Hepatic stellate cell (primary cell): ENCODE data around the gene KRT40.
A peak's percentile ranks its signal among the peaks of the same experiment; 100 is the strongest.

Experiments
- DNase-seq: peaks from one replicate; pipeline ENCODE4 v3.0.0; 2011; ENCODE audit warnings: low spot score

Gene KRT40

DNA sequence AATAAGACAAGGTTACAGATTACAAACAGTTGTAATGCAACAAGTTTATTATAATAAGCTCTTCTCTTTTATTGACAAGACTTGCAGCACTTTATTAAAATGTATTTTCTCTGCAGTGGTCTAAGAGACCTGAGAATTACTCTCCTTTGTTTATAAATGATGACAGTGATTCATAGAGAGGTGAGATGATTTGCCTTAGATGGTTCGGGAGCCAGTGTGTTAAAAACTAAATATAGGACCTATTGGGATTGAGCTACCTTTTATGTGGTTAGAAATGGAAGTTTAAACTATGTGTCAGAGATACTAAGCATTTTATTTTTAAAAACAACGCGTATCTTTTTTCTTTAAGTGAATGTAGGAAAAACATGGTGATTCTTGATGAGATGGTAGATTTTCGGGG lies 12.7 kb upstream of the KRT40 start:
- no peak for DNase-seq

DNA sequence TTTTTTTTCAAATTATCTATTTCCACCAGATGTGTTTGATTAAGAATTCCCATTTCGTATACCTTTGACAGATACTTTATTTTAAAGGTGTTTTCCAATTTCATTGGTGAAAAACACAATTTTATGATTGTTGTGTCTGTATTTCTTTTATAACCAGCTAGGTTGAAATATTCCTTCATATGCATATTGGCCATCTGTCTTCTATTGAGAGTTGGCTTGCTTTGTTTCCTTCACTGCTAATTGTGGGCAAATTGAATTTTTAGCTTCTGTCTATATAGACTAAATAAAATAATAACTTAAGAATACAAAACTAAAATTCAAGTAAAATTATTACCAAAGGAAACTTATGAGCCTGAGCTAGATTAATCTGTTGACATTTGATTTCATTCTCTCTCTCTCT lies 11.0 kb upstream of the KRT40 start:
- no peak for DNase-seq

DNA sequence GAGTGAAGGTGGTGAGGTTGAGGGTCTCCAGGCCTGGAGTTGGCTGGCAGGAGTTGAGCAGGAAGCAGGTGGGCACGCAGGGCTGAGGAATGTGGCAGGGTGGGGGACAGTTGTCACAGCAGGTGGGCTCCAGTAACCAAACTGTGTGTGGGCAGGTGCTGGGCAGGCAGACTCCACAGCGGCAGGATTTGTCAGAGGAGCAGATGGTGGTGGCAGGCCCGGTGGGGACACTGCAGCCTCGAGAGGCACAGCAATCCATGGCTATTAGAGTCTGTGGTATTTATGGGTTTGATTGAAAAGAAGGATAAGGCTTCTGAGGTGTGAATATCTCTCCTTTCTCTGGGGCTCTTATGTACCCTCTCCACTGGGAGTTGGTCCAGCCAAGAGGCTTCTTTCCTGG lies 9.7 kb upstream of the KRT40 start, which contains the start of gene KRTAP3-3:
TSS of gene KRTAP3-3 (minus strand) at position 326 of the 400 bp plus-strand sequence. CDS start at position 259, 67 bp downstream.
- DNase-seq: no peak

DNA sequence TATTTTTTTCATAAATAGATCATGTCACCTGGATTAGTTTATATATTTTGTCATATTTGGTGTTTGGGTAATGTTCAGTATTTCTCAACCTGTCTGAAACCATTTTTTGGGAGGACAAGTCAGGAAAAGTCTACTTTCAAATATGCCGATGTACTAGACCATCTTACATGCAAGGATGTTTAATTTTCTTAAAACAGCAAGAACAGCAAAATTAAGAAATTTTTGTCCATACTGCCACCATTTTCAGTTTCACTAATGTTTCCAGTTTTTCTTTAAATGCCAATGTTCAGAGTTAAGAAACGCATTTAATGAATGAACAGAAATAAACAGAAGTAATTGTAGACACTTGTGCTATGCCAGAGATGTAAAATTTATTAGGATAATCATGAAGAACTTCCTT lies 9.0 kb upstream of the KRT40 start:
- no peak for DNase-seq

DNA sequence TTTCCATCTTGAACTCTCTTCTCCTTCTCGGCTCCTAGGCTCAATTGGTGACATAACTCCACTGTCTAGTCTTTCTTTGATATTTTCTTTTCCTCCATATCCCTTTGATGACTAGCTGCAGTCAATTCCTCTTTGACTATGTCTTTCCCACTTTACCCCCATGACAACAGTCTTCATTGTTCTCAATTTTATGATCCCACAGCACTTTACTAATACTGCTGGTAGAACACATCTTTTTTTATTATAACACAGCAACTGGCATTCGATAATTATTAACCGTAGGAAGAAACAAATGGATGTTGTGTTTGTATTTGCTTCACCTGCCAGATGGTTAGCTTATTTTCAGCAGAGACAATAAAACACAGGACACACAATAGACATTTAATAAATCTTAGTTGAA lies 8.5 kb upstream of the KRT40 start:
- DNase-seq: no peak

DNA sequence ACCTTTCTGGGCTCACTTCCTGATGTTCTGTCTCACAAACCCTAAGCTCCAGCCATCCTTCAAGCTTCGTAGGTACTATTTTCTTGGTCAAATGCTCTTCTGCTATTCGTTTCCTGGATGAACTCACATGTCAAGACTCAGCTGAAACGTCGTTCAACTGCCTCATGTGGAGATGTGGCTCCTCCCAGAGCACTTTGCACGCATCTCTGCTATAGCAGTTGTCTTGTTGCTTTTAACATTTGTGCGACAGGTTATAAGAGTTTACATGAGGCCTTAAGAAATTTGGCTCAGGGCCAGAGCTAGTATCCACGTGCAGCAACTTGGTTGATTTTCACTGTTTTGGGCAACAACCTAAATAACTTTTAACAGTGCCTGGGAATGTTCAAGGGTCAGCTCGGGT lies 2.8 kb upstream of the KRT40 start:
- DNase-seq: no peak

DNA sequence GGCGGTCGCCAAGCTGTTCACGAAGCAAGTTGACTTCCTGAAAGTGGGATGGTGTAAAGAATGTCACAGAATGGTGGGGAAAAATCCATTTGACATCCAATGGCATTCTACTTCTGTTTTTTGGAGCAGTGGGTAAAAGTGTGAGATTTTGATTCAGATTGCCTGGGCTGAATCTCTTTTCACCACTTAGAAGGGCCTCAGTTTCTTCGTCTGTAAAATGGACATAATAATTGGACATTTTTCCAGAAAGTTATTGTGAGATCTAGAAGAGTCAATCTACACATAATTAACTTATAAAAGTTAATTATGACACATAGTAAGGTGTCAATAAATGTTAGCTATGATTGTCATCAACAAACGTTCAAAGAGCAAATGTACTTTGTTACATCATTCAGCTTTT lies 3.0 kb downstream of the KRT40 start:
- DNase-seq: no peak

DNA sequence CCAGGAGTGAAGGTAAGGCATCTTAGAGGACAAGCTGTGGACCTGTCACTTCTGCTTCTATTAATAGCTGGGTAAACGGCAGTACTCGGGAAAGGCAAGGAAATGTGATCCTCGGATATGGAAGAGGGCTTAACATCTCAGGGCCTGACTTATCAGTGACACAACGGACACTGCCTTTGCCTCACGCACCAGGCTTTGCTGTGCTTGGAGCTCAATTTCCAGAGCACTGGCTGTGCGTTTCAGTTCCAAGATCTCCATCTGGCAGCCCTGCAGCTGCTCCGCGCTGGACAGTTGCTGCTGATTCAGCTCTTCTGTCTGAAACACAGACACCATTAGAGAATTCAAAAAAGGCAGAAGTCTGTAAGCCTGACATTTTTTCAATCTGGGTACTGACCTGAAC lies 3.5 kb downstream of the KRT40 start:
- peak; percentile 38 for DNase-seq

DNA sequence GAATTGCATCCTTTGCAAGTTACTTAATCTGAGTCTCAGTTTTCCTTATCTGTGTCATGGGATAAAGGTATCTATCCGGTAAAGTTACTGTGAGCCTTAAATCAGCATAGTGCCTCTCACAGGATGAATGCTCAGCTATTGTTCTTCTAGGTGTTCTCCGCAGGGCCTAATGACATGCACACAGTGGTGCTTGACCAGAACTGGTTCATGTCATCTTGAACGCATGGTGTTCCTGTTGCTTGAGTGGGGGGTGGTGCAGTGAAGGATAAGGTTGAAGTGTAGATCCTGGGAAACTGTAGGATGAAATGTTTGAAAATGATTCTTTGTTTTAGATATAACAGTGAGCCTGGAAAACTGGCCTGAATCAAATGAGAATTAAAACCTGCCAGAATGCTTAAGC lies 4.0 kb downstream of the KRT40 start:
- no peak for DNase-seq

DNA sequence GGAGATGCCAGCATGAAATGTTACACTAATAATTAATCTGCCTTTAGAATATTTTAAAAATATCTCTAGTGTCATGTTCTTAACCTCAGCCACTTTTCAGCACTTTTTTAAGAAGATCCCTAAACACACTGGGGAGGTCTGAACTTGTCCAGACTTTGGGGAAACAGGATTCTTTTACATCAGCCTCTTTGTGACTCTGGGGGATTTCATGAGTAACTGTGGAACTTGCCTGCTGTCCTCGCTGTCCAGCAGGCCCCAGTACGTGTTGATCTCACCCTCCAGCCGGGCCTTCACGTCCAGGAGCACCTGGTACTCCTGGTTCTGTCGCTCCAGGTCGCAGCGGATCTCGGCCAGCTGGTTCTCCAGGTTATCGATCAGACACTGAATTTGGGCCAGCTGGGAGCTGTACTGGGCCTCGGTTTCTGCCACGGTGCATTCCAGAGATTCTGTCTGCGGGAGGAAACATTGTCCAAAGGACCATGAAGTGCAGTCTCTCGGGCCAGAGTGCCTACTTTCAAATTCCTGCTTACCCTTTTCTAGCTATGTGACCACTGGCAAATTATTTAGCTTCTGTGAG lies 5.5 kb downstream of the KRT40 start:
- DNase-seq: no peak

DNA sequence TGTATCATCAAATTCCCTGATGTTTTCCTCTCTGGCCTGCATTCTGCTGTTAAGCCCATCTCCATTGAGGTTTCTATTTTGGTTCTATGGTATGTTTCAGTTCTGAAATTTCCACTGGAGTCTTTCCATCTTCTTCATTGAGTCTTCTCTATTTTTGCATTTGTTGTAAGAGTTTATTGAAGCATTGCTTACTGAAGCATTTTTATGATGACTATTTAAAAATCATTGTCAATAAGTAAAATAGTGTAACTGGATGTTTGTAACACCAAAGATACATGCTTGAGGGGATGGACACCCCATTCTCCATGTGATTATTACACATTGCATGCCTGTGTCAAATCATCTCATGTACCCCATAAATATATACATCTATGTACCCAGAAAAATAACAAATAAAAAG lies 8.6 kb downstream of the KRT40 start:
- no peak for DNase-seq

DNA sequence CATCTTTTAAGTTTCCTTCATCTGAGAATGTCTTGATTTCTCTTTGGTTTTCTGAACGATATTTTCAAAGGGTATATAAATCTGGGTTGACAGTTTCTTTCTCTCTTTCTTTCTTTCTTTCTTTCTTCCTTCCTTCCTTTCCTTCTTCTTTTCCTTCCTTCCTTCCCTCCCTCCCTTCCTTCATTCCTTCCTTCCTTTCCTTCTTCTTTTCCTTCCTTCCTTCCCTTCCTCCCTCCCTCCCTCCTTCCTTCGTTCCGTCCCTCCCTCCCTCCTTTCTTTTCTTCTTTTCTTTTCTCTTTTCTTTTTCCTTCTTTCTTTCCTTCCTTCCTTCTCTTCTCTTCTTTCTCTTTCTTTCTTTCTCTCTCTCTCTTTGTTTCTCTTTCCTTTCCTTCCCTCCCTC lies 9.8 kb downstream of the KRT40 start:
- DNase-seq: no peak

DNA sequence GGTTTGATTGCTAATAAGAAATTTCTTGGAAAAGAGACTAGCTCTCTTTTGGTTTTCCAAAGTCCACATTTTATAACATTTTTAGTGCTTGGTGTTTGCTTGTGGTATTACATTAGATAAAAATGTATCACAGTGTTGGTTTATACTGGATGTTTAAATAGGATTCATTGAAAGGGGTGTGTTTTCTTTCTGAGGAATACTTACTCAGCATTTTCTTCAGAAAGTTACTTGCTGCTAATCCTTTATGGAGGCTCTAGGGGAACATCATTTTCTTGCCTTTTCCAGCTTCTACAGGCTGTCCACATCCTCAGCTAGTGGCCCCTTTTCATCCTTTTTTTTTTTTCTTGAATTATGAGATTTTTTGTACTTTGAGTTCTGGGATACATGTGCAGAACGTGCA lies 16.5 kb downstream of the KRT40 start:
- DNase-seq: no peak

DNA sequence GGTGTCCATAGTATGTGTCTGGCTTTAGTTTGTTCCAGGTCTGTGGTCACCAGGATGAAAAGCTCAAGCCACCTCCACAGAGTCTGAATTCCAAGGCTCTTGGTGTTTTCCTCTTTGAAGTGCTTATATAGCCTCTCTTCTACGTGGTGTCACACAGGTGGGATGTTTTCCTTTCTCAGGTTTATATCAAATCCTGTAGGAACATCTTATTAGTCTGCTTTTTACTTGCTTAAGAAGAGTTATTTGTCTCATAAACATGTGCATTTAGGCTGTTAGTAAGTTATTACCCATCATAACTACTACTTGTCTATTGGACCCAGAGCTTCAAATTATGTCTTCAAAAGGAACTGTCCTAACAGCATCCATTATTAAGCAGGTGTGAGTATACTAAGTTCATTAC lies 17.3 kb downstream of the KRT40 start, which contains the start of gene KRT39:
TSS of gene KRT39 (minus strand) at position 101 of the 400 bp plus-strand sequence. CDS start at position 9, 92 bp downstream.
- DNase-seq: no peak

DNA sequence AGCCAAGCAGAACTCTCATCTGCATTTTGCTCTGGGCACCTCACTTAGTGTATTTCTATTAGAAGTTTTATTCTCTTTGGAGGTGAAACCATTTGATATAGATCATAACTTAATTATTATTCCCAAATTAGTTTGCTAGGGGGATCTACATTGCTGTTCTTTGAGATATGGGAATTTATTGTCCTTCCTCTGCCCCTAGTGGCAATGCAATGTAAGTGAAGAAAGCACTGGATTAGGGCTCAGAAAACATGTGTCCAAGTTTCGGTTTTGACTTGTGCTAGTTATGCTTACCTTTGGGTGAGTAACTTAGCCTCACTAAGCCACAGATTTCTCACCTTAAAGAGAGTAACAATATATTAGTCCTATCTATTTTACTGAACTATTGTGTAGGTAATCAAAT lies 20.3 kb downstream of the KRT40 start:
- no peak for DNase-seq

DNA sequence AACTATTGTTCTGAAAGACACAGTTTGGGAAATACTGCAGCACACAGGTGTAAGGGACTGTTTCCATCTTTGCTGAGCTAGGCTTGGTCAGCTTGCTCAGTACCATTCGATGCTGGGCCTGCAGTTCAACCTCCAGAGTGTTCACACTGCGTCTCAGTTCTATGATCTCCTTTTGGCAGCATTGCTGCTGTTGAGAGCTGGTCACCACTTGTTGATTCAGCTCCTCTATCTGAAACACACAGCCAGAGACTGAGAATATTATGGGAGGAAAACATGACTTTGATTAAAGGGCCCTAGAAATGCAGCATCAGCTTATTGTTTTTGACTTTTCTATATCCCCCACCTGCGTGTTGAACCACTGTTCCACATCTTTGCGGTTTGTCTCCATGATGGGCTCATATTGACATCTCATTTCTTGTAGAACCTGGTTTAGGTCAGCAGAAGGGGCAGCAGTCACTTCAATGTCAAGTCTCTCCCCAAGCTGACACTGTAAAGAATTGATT lies 22.0 kb downstream of the KRT40 start:
- DNase-seq: no peak

DNA sequence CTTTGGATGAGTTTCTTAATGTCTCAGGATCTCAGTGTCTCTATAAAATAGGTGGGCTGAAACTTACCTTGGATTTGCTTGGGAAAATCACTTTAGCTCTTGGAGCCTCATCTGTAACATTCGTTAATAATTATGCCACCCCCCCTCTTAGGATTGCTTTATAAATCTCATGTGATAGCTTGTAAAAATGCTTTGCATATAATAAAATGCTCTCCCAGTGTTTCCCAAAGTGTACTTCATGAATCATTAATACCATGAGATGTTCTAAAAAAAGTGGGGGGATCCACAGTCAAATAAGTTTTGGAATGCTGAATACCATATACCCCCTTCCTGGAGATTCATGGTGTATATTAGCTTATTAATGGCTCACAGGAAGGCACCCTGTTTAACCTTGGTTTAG lies 22.5 kb downstream of the KRT40 start:
- no peak for DNase-seq

DNA sequence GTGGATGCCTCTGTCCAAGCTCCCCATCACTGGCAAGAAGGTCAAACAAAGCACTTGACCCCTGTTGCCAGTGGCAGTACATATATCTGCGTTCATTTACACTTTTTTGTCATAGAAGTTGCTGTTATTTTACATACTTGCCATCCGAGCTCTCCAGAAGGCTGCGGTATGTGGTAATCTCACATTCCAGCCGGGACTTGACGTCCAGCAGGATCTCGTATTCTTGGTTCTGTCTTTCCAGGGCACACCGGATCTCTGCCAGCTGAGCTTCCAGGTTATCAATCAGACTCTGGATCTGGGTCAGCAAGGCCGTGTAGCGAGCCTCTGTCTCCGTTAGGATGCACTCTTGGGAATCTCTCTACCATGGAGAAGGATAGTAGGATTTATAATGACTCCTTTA lies 24.0 kb downstream of the KRT40 start:
- no peak for DNase-seq

DNA sequence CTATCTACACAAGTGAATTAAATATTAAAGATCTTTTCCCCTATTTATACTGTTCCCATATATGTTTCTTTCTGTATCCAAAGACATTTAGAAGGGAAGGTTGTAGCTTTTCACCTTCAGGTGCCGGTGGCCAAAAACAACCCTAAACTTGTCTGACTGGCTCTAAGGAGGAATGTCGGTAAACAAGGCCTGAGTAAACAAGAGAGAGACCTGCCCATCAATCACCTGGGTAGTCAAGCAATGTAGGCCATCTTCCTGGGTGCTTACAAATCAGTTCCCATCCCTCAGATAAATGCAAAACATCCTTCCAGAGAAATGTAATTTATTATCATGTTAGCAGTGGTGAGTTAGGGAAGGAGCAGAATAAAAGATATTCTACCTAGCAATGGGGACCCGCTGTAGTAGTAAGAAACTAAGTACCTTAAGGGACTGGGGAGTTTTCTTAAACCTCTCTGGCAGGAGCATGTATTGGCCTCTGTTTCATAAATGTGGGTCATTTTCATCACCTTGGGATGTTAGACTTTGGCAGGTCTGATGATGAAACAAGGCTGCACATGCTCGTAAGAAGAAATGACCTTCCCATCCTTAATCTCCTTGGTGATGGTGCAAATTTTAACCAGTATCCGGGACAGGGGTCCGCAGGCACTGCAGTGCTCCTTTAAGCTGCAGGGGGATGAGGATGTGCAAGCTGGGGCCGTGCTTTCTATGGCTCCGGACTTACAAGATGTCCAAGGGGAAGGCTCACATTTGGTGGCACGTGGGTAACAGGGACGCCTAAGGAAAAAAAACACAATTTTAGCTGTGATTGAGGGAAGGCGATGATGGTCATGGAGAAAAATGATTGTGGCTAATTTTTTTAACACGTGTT lies 25.8 kb downstream of the KRT40 start:
- DNase-seq: no peak

DNA sequence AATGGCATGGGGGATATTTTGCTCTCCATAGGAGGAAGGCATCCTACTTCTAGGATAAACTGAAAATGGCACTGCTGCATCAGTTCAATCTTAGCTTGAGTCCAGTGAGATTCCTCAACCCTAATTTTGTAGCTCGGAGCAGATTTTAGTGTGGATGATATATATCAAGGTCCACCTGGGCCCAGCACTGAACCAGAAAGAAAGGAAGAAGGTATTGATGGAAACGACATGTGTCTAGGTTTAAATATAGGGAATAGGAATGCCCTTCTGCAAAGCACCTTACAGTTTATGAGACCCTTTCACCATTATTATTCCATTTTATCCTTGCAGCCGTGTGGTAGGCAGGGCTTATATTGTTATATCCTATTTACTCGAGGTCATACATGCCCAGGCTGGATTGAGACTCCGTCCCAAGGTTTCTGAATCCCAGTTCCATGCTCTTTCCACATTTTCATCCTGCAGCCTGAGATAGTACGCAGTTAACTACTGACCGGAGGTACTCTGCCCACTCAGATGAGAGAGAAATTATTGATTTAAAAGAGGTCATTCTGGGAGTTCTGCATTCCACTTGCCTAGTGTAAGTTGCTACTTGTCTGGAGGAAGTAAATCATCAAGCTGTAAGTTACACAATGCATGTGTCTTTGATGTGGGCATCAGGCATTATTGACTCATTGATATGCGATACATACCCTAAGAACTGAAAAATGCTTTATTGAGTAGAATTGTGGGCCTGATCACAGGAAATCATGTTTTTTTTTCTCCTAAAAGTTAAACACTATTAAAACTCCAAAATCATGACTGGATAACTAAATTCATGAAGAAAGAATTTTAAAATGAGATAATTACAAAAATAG lies 27.5 kb downstream of the KRT40 start:
- peak; percentile 27 for DNase-seq

DNA sequence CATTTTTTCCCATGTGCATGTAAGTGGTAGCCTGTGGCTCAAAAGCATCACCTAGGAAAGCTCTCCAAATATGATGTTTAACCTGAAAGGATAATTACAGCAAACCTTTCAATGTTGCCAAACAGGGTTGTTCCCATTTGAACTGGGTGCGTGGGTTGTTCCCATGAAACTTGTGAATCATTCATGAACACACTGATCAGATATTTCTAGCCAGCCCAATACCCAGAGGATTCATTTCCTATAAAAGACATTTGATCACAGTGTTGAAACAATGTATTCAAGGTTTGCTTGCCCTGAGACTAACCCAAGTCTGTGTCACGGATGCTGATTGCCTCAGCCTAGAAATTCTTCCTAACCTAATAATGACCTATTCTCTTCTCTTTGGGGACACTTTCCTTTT lies 30.2 kb downstream of the KRT40 start:
- DNase-seq: no peak

DNA sequence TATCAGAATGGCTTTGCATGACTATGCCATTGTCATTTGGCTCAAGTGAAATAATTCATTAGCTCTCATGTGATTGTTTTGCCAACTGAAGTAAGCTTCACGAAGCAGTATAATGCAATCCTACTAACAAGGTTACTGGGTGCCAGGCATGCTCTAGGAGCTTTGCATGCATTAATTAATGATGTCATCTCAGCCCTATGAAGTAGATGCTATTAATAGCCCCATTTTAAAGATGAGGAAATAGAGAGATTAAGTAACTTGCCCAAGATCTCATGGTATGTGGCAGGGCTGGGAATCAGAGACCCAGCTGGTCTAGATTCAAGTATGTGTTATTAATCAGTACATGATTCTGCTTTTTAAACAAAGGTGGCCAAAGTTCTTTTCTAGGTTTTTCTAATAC lies 31.5 kb downstream of the KRT40 start:
- peak; percentile 36 for DNase-seq

DNA sequence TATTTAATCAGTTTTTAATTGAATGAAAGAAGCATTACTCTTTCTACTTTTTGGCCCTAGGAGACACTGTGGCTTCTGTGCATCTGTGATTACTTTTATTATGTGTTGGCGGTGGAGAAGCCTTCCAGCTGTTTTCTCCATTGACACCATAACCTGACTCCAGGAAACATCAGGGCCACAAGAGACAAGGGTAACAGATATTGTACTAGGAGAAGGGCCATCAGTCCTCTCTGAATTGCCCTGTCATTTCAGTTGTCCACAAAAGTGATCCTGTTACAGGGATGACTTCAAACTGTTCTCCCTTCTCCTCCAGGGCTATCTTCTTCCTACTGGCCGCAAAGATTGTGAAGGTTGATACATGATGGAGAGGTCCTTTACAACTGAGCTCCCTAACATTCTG lies 32.0 kb downstream of the KRT40 start:
- no peak for DNase-seq
